Stimulated activated CD8-positive, alpha-beta memory T cell treated with anti-CD3 and anti-CD28 coated beads, Interleukin-12 subunit alpha, Interleukin-12 subunit beta, amount 100 ng/mL, for 24 hours (primary cell): ENCODE measurements around the gene SUV39H2.
"Not testable (repeated sequence)": the region's sequence is repeated elsewhere in the genome, so short reads cannot be mapped to it uniquely, and the experiment has no call there.

Experiments
- DNase-seq: peaks from one replicate; pipeline ENCODE4 v3.0.0-alpha.2; 2020; ENCODE audit errors: extremely low read depth

Gene SUV39H2

GRCh38 chr10:14878266-14879123, at the start of gene SUV39H2:
Gene SUV39H2, plus strand, starts transcription at chr10:14878866. Its CDS starts 23 bp downstream, at chr10:14878889.
- peak; percentile 76 for DNase-seq

- no peak for DNase-seq
Measured at GRCh38 chr10:14833106-14833505, 45.6 kb upstream of the SUV39H2 start.

GRCh38 chr10:14836208-14836607, 42.5 kb upstream of the SUV39H2 start:
- no peak for DNase-seq

- DNase-seq = no peak
Measured at GRCh38 chr10:14837003-14837756, 41.5 kb upstream of the SUV39H2 start.

- DNase-seq = peak; percentile 99
Measured at GRCh38 chr10:14837757-14838581, 40.7 kb upstream of the SUV39H2 start, which contains the start of the genes CDNF, HSPA14 and MSANTD7. Gene CDNF, minus strand, starts transcription at chr10:14838037. Its CDS starts 91 bp downstream, at chr10:14837946. Gene HSPA14, plus strand, starts transcription at chr10:14838306. Its CDS starts 97 bp downstream, at chr10:14838403. Gene MSANTD7, plus strand, starts transcription at chr10:14838306. Its CDS starts 3,979 bp downstream, at chr10:14842285.

- DNase-seq = no peak
Measured at GRCh38 chr10:14838582-14839304, 39.9 kb upstream of the SUV39H2 start.

- no peak for DNase-seq
Measured at GRCh38 chr10:14839305-14839695, 39.4 kb upstream of the SUV39H2 start.

GRCh38 chr10:14840178-14840577, 38.5 kb upstream of the SUV39H2 start:
- DNase-seq = no peak

- no peak for DNase-seq
Measured at GRCh38 chr10:14843327-14843988, 35.2 kb upstream of the SUV39H2 start.

- no peak for DNase-seq
Measured at GRCh38 chr10:14844948-14845347, 33.7 kb upstream of the SUV39H2 start.

GRCh38 chr10:14852236-14852635, 26.4 kb upstream of the SUV39H2 start:
- no peak for DNase-seq

GRCh38 chr10:14855453-14855852, 23.2 kb upstream of the SUV39H2 start:
- DNase-seq = no peak

GRCh38 chr10:14858338-14858960, 20.2 kb upstream of the SUV39H2 start:
- no peak for DNase-seq

- DNase-seq = no peak
Measured at GRCh38 chr10:14859043-14859442, 19.6 kb upstream of the SUV39H2 start.

- no peak for DNase-seq
Measured at GRCh38 chr10:14859775-14860174, 18.9 kb upstream of the SUV39H2 start.

- no peak for DNase-seq
Measured at GRCh38 chr10:14860791-14861190, 17.9 kb upstream of the SUV39H2 start.

GRCh38 chr10:14864466-14864865, 14.2 kb upstream of the SUV39H2 start:
- DNase-seq = not testable (repeated sequence)

- DNase-seq = not testable (repeated sequence)
Measured at GRCh38 chr10:14864871-14865270, 13.8 kb upstream of the SUV39H2 start.

- no peak for DNase-seq
Measured at GRCh38 chr10:14873090-14873760, 5.4 kb upstream of the SUV39H2 start.
